Nephron (organoid): Measurements from ENCODE around the gene EHBP1.

Source experiments
- H3K27ac Mint-ChIP-seq, 3 experiments: 2 replicates each; pipeline ENCODE4 v1.8.0; 2020; ENCODE audit warnings: mixed read lengths in 3 of 3, mild to moderate bottlenecking in 2 of 3, moderate library complexity in 1 of 3
- H3K27me3 Mint-ChIP-seq: 2 replicates; pipeline ENCODE4 v1.8.0; 2021; ENCODE audit warnings: low read depth, mild to moderate bottlenecking, moderate library complexity, mixed read lengths
- H3K36me3 Mint-ChIP-seq: 2 replicates; pipeline ENCODE4 v1.8.0; 2020; ENCODE audit warnings: low read depth, mixed read lengths
- H3K4me1 Mint-ChIP-seq: 2 replicates; pipeline ENCODE4 v1.8.0; 2020; ENCODE audit warnings: mixed read lengths
- H3K4me3 Mint-ChIP-seq, 3 experiments: 2 replicates each; pipeline ENCODE4 v1.8.0; 2020; ENCODE audit warnings: mild to moderate bottlenecking in 3 of 3, mixed read lengths in 3 of 3, moderate library complexity in 2 of 3
- H3K9me3 Mint-ChIP-seq: 2 replicates; pipeline ENCODE4 v1.8.0; 2020; ENCODE audit warnings: mixed read lengths
- TF ChIP-seq, protein P1 (sequence below), 3 experiments: fragments of 200-600 bp; sonication (generic); IDR thresholded peaks; one replicate each; pipeline ENCODE4 v1.5.0; 2021; ENCODE audit warnings: antibody characterized with exemption in 3 of 3; ENCODE audit not compliant: unreplicated experiment in 3 of 3

EHBP1 gene

DNA sequence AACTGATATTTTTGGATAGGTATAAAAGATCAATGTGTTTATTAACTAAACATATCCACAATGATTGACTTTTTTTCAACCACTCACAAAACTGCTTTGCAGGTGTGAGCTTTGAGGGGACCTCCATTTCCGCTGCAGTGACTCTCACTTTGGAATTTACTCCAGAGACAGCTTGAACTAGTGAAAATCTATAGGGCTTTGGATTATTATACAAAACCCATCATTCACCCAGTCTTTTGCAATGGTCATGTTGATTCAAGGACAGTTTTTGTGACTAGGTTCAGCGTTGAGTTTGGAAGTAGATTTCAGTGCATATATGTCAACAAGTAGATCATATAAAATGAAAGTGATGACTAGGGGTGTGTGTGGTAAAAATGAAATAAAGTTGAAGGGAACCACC, 87.7 kb downstream of the EHBP1 start:
- H3K27ac Mint-ChIP-seq, result peak overlapping the region in 1 of 3 experiments; percentile 23
- TF ChIP-seq, protein P1, sequence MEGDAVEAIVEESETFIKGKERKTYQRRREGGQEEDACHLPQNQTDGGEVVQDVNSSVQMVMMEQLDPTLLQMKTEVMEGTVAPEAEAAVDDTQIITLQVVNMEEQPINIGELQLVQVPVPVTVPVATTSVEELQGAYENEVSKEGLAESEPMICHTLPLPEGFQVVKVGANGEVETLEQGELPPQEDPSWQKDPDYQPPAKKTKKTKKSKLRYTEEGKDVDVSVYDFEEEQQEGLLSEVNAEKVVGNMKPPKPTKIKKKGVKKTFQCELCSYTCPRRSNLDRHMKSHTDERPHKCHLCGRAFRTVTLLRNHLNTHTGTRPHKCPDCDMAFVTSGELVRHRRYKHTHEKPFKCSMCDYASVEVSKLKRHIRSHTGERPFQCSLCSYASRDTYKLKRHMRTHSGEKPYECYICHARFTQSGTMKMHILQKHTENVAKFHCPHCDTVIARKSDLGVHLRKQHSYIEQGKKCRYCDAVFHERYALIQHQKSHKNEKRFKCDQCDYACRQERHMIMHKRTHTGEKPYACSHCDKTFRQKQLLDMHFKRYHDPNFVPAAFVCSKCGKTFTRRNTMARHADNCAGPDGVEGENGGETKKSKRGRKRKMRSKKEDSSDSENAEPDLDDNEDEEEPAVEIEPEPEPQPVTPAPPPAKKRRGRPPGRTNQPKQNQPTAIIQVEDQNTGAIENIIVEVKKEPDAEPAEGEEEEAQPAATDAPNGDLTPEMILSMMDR (IDR thresholded peaks at IDR 0.05; ENCODE audit: unreplicated experiment in 3 of 3), result no peak
- H3K4me3 Mint-ChIP-seq, result no peak overlapping the region
- peaks cover 39% of the 10 kb centered on the region for H3K4me1 Mint-ChIP-seq
- no peaks in the 10 kb centered on the region for H3K36me3 Mint-ChIP-seq
- no peaks in the 10 kb centered on the region for H3K9me3 Mint-ChIP-seq
- H3K27me3 Mint-ChIP-seq, result no peaks in the 10 kb centered on the region

GRCh38 chr2:62794791-62795190, 89.3 kb downstream of the EHBP1 start:
- TF ChIP-seq, protein P1 (IDR thresholded peaks at IDR 0.05; ENCODE audit: unreplicated experiment in 3 of 3), result no peak
- Mint-ChIP-seq H3K9me3 (no peaks in the 10 kb centered on the region), H3K27ac (no peak overlapping the region), H3K4me1 (peaks cover 25% of the 10 kb centered on the region), H3K4me3 (no peak overlapping the region), H3K27me3 (no peaks in the 10 kb centered on the region), H3K36me3 (no peaks in the 10 kb centered on the region)

- Mint-ChIP-seq H3K27ac (peak overlapping the region in 1 of 3 experiments; percentile 29), H3K4me1 (peaks cover 22% of the 10 kb centered on the region), H3K36me3 (no peaks in the 10 kb centered on the region), H3K4me3 (no peak overlapping the region), H3K27me3 (no peaks in the 10 kb centered on the region), H3K9me3 (no peaks in the 10 kb centered on the region)
- TF ChIP-seq, protein P1 (IDR thresholded peaks at IDR 0.05; ENCODE audit: unreplicated experiment in 3 of 3), result no peak
Observed at GRCh38 chr2:62795341-62795740, 89.8 kb downstream of the EHBP1 start.

DNA sequence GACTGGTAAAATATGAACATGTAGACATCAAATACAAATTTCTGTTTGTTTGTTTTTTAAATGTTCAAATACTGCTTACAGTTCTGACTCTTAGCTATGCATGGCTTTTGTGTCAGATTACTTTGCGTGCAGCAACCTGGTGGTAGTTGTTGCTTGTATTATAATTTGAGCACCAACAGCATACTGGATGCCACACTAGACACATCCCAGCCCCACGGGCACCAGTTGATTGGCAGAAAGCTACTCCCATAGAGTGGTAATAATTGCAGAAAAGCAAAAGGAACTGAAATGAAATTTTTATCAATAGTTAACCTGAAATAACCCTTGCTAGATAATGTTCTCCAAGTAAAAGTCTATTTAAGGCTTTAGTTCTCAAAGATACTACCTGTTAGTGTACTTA, 91.6 kb downstream of the EHBP1 start:
- no peaks in the 10 kb centered on the region for H3K27me3 Mint-ChIP-seq
- TF ChIP-seq, protein P1 (IDR thresholded peaks at IDR 0.05; ENCODE audit: unreplicated experiment in 3 of 3), result no peak
- no peak overlapping the region for H3K27ac Mint-ChIP-seq
- no peaks in the 10 kb centered on the region for H3K9me3 Mint-ChIP-seq
- H3K4me1 Mint-ChIP-seq, result peaks cover 22% of the 10 kb centered on the region
- H3K36me3 Mint-ChIP-seq, result no peaks in the 10 kb centered on the region
- no peak overlapping the region for H3K4me3 Mint-ChIP-seq

GRCh38 chr2:62800618-62801017, 95.1 kb downstream of the EHBP1 start:
- Mint-ChIP-seq H3K27ac (no peak overlapping the region), H3K9me3 (peaks cover 2% of the 10 kb centered on the region)

GRCh38 chr2:62801110-62801509, 95.6 kb downstream of the EHBP1 start:
- H3K36me3 Mint-ChIP-seq, result peaks cover 10% of the 10 kb centered on the region
- no peaks in the 10 kb centered on the region for H3K27me3 Mint-ChIP-seq
- TF ChIP-seq, protein P1 (IDR thresholded peaks at IDR 0.05; ENCODE audit: unreplicated experiment in 3 of 3), result no peak
- H3K4me1 Mint-ChIP-seq, result peaks cover under 1% of the 10 kb centered on the region
- H3K9me3 Mint-ChIP-seq, result peaks cover 3% of the 10 kb centered on the region
- no peak overlapping the region for H3K4me3 Mint-ChIP-seq
- no peak overlapping the region for H3K27ac Mint-ChIP-seq

More at GRCh38 chr2:62800618-62801017, 95.1 kb downstream of the EHBP1 start:
- TF ChIP-seq, protein P1 (IDR thresholded peaks at IDR 0.05; ENCODE audit: unreplicated experiment in 3 of 3), result no peak
- Mint-ChIP-seq H3K36me3 (peaks cover 5% of the 10 kb centered on the region), H3K27me3 (no peaks in the 10 kb centered on the region), H3K4me3 (no peak overlapping the region), H3K4me1 (peaks cover 6% of the 10 kb centered on the region)
